H9 (cell line): ENCODE data around the gene CDK2AP2. TPM values are rescaled to one million over a fixed set of nuclear protein-coding genes. Genes with fewer than 3 reads are reported as not detected.

Source experiments
- DNase-seq: peaks from one replicate; pipeline ENCODE4 v3.0.0-alpha.2; 2017
- H2AFZ ChIP-seq: one replicate; pipeline ENCODE4 v1.6.1; 2013; ENCODE audit warnings: mild to moderate bottlenecking, low read length, control low read depth, moderate library complexity
- H2AK5ac ChIP-seq: 2 replicates; pipeline ENCODE4 v1.6.1; 2013; ENCODE audit warnings: low read length, control low read depth, mixed read lengths; ENCODE audit not compliant: insufficient read length
- H2BK120ac ChIP-seq: one replicate; pipeline ENCODE4 v1.6.1; 2013; ENCODE audit warnings: low read depth, mild to moderate bottlenecking, low read length, control low read depth, inconsistent platforms; ENCODE audit not compliant: poor library complexity, severe bottlenecking
- H2BK12ac ChIP-seq: 2 replicates; pipeline ENCODE4 v1.6.1; 2013; ENCODE audit warnings: low read length, control low read depth, mixed read lengths, low read depth; ENCODE audit not compliant: insufficient read length
- H2BK15ac ChIP-seq: 2 replicates; pipeline ENCODE4 v1.6.1; 2013; ENCODE audit warnings: low read depth, low read length, control low read depth
- H2BK20ac ChIP-seq: one replicate; pipeline ENCODE4 v1.6.1; 2013; ENCODE audit warnings: low read depth, mild to moderate bottlenecking, low read length, control low read depth, inconsistent platforms; ENCODE audit not compliant: poor library complexity, severe bottlenecking
- H2BK5ac ChIP-seq: 2 replicates; pipeline ENCODE4 v1.6.1; 2013; ENCODE audit warnings: low read length, control low read depth, mixed read lengths; ENCODE audit not compliant: insufficient read length
- H3K14ac ChIP-seq: 2 replicates; pipeline ENCODE4 v1.6.1; 2013; ENCODE audit warnings: low read length, control low read depth; ENCODE audit not compliant: insufficient read depth
- H3K18ac ChIP-seq: 2 replicates; pipeline ENCODE4 v1.6.1; 2013; ENCODE audit warnings: low read depth, mild to moderate bottlenecking, mixed read lengths, low read length, control low read depth; ENCODE audit not compliant: insufficient read length
- H3K23ac ChIP-seq: 2 replicates; pipeline ENCODE4 v1.6.1; 2013; ENCODE audit warnings: low read length, control low read depth, mixed read lengths, low read depth; ENCODE audit not compliant: insufficient read length
- H3K23me2 ChIP-seq: 2 replicates; pipeline ENCODE4 v1.6.1; 2013; ENCODE audit warnings: low read depth, mild to moderate bottlenecking, mixed read lengths, low read length, control low read depth; ENCODE audit not compliant: insufficient read length, poor library complexity, severe bottlenecking
- H3K27ac ChIP-seq: 2 replicates; pipeline ENCODE4 v1.5.1; 2013; ENCODE audit warnings: low read length, control low read depth, mixed read lengths, low read depth; ENCODE audit not compliant: insufficient read length
- H3K27me3 ChIP-seq: 2 replicates; pipeline ENCODE4 v1.6.1; 2013; ENCODE audit warnings: low read length, control low read depth, inconsistent platforms; ENCODE audit not compliant: insufficient read depth
- H3K4ac ChIP-seq: 2 replicates; pipeline ENCODE4 v1.6.1; 2013; ENCODE audit warnings: low read depth, mild to moderate bottlenecking, control low read depth, inconsistent platforms, low read length, moderate library complexity
- H3K4me1 ChIP-seq: 2 replicates; pipeline ENCODE4 v1.6.1; 2013; ENCODE audit warnings: low read length, control low read depth, inconsistent platforms; ENCODE audit not compliant: insufficient read depth
- H3K4me2 ChIP-seq: 2 replicates; pipeline ENCODE4 v1.6.1; 2013; ENCODE audit warnings: low read length, control low read depth, mixed read lengths; ENCODE audit not compliant: insufficient read length, insufficient read depth
- H3K56ac ChIP-seq: 2 replicates; pipeline ENCODE4 v1.6.1; 2013; ENCODE audit warnings: low read depth, mild to moderate bottlenecking, mixed read lengths, low read length, control low read depth; ENCODE audit not compliant: insufficient read length
- H3K79me1 ChIP-seq: 2 replicates; pipeline ENCODE4 v1.6.1; 2013; ENCODE audit warnings: low read depth, mild to moderate bottlenecking, moderate library complexity, low read length, control low read depth, inconsistent platforms; ENCODE audit not compliant: insufficient read depth, poor library complexity, severe bottlenecking
- H3K79me2 ChIP-seq: 2 replicates; pipeline ENCODE4 v1.6.1; 2013; ENCODE audit warnings: low read length, control low read depth, inconsistent platforms; ENCODE audit not compliant: insufficient read depth
- H3K9ac ChIP-seq: 2 replicates; pipeline ENCODE4 v1.6.1; 2013; ENCODE audit warnings: low read length, control low read depth, mixed read lengths; ENCODE audit not compliant: insufficient read length; ENCODE audit errors: extremely low read depth
- H3K9me3 ChIP-seq: one replicate; pipeline ENCODE4 v1.6.1; 2013; ENCODE audit warnings: low read depth, low read length, inconsistent platforms; ENCODE audit not compliant: control insufficient read depth
- H3T11ph ChIP-seq: one replicate; pipeline ENCODE4 v1.6.1; 2013; ENCODE audit warnings: mild to moderate bottlenecking, low read length, control low read depth, inconsistent platforms
- H4K20me1 ChIP-seq: one replicate; pipeline ENCODE4 v1.6.1; 2013; ENCODE audit not compliant: control insufficient read depth, insufficient read length, insufficient read depth
- H4K5ac ChIP-seq: 2 replicates; pipeline ENCODE4 v1.6.1; 2013; ENCODE audit warnings: low read depth, mild to moderate bottlenecking, mixed read lengths, low read length, control low read depth; ENCODE audit not compliant: insufficient read length
- H4K8ac ChIP-seq: replicated peaks from 2 replicates; pipeline ENCODE4 v1.6.1; 2013; ENCODE audit warnings: low read length, control low read depth, mixed read lengths, low read depth; ENCODE audit not compliant: insufficient read length
- H4K91ac ChIP-seq: 2 replicates; pipeline ENCODE4 v1.6.1; 2013; ENCODE audit warnings: low read depth, mild to moderate bottlenecking, moderate library complexity, mixed read lengths, low read length, control low read depth; ENCODE audit not compliant: insufficient read length
- H3K27ac Mint-ChIP-seq, 3 experiments: 2 replicates in 2 of 3; 3 replicates in 1 of 3; pipeline ENCODE4 v1.8.0; 2020 to 2021; ENCODE audit warnings: mixed read lengths in 3 of 3, mild to moderate bottlenecking in 1 of 3, moderate library complexity in 1 of 3
- H3K27me3 Mint-ChIP-seq: 2 replicates; pipeline ENCODE4 v1.8.0; 2021; ENCODE audit warnings: low read depth, mild to moderate bottlenecking, moderate library complexity, mixed read lengths
- H3K36me3 Mint-ChIP-seq, 3 experiments: 2 replicates in 2 of 3; 3 replicates in 1 of 3; pipeline ENCODE4 v1.8.0; 2020 to 2021; ENCODE audit warnings: low read depth in 3 of 3, mixed read lengths in 3 of 3; ENCODE audit not compliant: insufficient read depth in 1 of 3
- H3K4me1 Mint-ChIP-seq, 2 experiments: 2 replicates each; pipeline ENCODE4 v1.8.0; 2020; ENCODE audit warnings: mixed read lengths in 2 of 2
- H3K4me3 Mint-ChIP-seq, 2 experiments: 2 replicates in 1 of 2; 3 replicates in 1 of 2; pipeline ENCODE4 v1.8.0; 2020 to 2021; ENCODE audit warnings: mild to moderate bottlenecking in 2 of 2, mixed read lengths in 2 of 2, moderate library complexity in 1 of 2
- H3K9me3 Mint-ChIP-seq, 2 experiments: 2 replicates in 1 of 2; 3 replicates in 1 of 2; pipeline ENCODE4 v1.8.0; 2020; ENCODE audit warnings: mild to moderate bottlenecking in 2 of 2, mixed read lengths in 2 of 2, moderate library complexity in 1 of 2
- CTCF ChIP-seq: fragments of 200-600 bp; sonication (generic); conservative IDR thresholded peaks from 3 replicates; pipeline ENCODE4 v1.8.0; 2021; ENCODE audit warnings: antibody characterized with exemption, mild to moderate bottlenecking
- WGBS: extraction: QIAGEN DNeasy Blood & Tissue Kit; methylation state at CpG from one replicate; pipeline ENCODE4 v1.1.7; 2013; ENCODE audit warnings: missing lambda C conversion rate, low lambda C conversion rate, mixed read lengths; ENCODE audit not compliant: insufficient read length; ENCODE audit errors: extremely low coverage; 5-methylcytosine and 5-hydroxymethylcytosine counted together
- total RNA-seq: library from RNA; stranded (reverse); gene quantifications from 2 replicates; pipeline ENCODE4 v1.2.1, GENCODE V29; 2021

Gene CDK2AP2
- total RNA-seq, 1 experiment from 2014 or later = 36.1 TPM

GRCh38 chr11:67517784-67518552 is 10.0 kb upstream of the CDK2AP2 start:
- Mint-ChIP-seq H3K27ac (0 out of 7 replicates have a peak overlapping the region, but pooled peaks of 1 of the 3 experiments have one; percentile 44), H3K9me3 (no peaks in the 10 kb centered on the region), H3K36me3 (no peaks in the 10 kb centered on the region), H3K27me3 (peaks cover 37% of the 10 kb centered on the region), H3K4me3 (no peak overlapping the region), H3K4me1 (no peaks in the 10 kb centered on the region)
- H3K23ac ChIP-seq = no peak overlapping the region
- no peak overlapping the region for H2AK5ac ChIP-seq
- H3K4me2 ChIP-seq = no peak overlapping the region
- H2BK5ac ChIP-seq = no peak overlapping the region
- H2BK15ac ChIP-seq = no peak overlapping the region
- no peak for TF ChIP-seq CTCF
- H3K9me3 ChIP-seq = no peaks in the 10 kb centered on the region
- H4K20me1 ChIP-seq = no peaks in the 10 kb centered on the region
- H3K4ac ChIP-seq = no peak overlapping the region
- no peak overlapping the region for H4K91ac ChIP-seq
- no CpG with 5 or more reads among the region's 10 CpGs for WGBS
- no peak overlapping the region for H3T11ph ChIP-seq
- no peak overlapping the region for H2AFZ ChIP-seq
- no peak overlapping the region for H3K18ac ChIP-seq
- no peaks in the 10 kb centered on the region for H3K23me2 ChIP-seq
- no peak overlapping the region for H2BK120ac ChIP-seq
- no peaks in the 10 kb centered on the region for H3K4me1 ChIP-seq
- H2BK12ac ChIP-seq = no peak overlapping the region
- DNase-seq = no peak
- no peaks in the 10 kb centered on the region for H3K79me2 ChIP-seq
- H4K5ac ChIP-seq = no peak overlapping the region
- H3K14ac ChIP-seq = no peak overlapping the region
- H3K27ac ChIP-seq = no peak overlapping the region
- no peak overlapping the region for H2BK20ac ChIP-seq
- no peak overlapping the region for H4K8ac ChIP-seq
- H3K9ac ChIP-seq = no peak overlapping the region
- H3K56ac ChIP-seq = no peak overlapping the region
- no peaks in the 10 kb centered on the region for H3K79me1 ChIP-seq
- no peaks in the 10 kb centered on the region for H3K27me3 ChIP-seq
